ENCODE results near the gene TVP23C.
"Not testable (repeated sequence)": the region's sequence is repeated elsewhere in the genome, so short reads cannot be mapped to it uniquely, and the experiment has no call there.

GRCh38 chr17:15576848-15577247 is 13.6 kb upstream of the TVP23C start:
- TF ChIP-seq POLR2A (IDR thresholded peaks at IDR 0.05; ENCODE audit: low read length); GATA1 (IDR thresholded peaks at IDR 0.05; ENCODE audit: low read depth, low read length): not testable (repeated sequence)

Data from erythroblast (primary cell).